ENCODE results near the gene STN1.

Gene STN1

DNA sequence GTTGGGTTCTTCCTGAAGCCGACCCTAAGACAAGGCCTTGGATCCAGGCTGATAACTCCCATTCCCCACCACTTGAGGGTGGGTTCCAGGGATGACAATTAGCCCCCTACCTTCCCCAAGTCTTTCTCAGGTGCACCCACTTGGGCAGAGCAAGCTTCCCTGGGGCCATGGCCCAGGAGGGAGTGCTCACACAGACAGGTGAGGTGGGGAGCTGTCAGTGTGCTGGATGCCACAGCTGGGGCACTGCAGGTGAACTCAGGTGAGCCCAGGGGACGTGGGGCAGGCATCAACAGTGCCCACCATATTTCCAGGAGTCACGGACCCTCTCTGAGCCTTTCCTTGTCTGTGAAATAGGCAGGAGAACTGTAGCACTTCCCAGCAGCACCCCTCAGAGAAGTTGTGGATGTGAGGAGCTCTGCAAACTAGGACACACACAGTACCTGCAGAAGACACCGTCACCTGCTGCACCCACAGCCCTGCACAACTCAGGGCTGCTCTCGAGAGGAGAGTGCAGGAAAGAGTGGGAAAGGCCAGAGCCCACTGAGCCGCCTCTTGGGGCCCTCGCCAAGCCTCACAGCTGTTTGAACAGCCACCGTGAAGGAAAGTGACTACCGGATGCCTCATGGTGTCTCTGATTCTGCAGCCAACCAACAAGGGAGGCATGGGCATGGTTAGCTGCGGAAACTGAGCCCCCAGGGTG is 80.5 kb downstream of the STN1 start:
- DNase-seq (ENCODE audit: low read depth, low spot score): no peak
- no peak overlapping the region for H3K4me3 ChIP-seq (ENCODE audit: low read length)

GRCh38 chr10:103836861-103837260 is 81.1 kb downstream of the STN1 start:
- no peak overlapping the region for H3K4me3 ChIP-seq (ENCODE audit: low read length)
- DNase-seq (ENCODE audit: low read depth, low spot score): peak; percentile 21

- no peak for DNase-seq (ENCODE audit: low read depth, low spot score)
- no peak overlapping the region for H3K4me3 ChIP-seq (ENCODE audit: low read length)
Measured at GRCh38 chr10:103836273-103836672, 81.7 kb downstream of the STN1 start.

DNA sequence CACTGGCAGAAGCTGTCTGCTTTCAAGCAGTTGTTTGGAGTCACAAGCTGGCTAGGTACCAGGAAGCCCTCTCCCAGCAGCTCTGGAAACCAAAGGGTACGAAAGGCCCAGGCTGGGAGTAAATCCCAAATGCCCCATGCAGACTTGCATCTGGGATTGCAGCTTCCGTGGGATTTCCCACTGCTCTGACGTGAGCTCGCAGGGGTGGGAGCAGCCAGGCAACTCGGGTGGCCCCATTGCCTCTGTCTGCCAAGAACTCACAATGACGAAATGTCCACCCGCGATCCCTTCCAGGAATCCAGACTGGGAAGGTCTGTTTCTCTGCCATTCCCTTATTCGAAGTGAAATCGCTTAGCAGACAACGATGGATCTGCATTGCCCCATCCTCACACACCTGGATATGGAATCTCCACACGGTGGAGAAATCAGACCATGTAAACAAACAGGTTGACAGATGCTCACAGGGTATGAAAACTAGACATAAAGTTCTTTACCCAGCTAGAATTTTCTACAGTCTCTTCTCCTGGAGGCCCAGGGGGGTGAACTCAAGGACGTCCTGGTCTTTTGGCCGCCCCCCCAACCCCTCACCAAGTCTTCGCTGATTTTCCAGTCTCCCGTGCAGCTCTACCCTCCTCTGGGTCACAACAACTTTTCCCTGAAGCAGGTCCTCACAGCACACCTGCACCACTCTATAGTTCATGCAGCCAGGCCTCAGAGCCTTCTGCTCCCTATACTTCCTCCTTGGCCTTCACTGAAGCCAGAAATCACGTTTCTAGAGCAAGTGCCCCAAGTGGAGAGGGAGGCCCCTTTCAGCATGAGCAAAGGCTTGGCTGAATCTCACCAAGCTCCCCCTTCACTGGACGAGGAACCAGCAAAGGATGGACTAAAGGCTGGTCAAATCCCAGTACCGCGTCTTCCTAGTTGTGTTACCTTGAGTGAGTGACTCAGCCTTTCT is 82.6 kb downstream of the STN1 start:
- H3K4me3 ChIP-seq (ENCODE audit: low read length): no peak overlapping the region
- DNase-seq (ENCODE audit: low read depth, low spot score): no peak

- no peak overlapping the region for H3K4me3 ChIP-seq (ENCODE audit: low read length)
- DNase-seq (ENCODE audit: low read depth, low spot score): no peak
Measured at GRCh38 chr10:103834436-103835095, 83.4 kb downstream of the STN1 start.

DNA sequence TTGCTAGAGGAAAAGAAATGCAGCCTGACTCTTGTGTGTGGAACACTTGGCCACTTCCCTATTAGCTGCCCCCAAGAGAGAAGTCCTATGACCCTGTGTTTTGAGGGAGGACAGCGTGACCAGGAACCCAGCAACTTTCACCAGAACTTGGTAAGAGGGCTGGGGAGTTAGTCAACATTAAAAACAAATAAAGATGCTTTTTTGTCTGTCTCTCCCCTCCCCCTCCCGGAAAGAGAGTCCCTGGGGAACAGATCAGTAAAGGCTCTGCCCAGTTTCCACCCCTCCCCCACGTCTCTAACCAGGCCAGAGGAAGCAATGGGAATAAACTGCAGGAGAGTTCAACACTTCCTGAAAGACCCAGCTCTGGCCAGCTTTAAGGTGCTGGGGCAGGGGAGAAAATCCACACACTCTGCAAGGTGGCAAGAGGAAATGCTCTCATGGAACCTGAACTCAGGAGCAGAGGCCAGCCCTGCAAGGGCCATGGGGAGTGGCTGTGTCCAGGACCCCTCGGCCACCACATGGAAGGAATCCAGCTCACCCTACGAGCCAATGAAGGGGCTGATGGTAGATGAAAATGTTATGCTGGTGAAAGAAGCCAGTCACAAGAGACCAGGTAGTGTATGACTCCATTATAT is 84.1 kb downstream of the STN1 start:
- DNase-seq (ENCODE audit: low read depth, low spot score): no peak
- no peak overlapping the region for H3K4me3 ChIP-seq (ENCODE audit: low read length)

DNA sequence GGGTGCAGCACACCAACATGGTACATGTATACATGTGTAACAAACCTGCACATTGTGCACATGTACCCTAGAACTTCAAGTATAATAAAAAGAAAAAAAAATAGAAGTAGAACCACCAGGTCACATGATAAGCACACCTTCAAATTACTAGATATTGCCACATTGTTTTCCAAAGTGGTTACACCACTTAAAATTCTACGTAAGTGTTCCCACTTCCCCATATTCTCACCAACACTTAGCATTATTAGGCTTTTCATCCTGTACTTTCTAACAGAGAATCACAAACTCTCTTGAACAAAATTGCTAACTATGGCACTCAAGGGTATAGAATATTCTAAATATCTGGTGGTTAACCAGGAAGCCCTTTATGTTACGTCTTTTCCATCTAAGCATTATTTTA is 85.2 kb downstream of the STN1 start:
- no peak for DNase-seq (ENCODE audit: low read depth, low spot score)

More for the DNA sequence above, 85.2 kb downstream of the STN1 start:
- H3K4me3 ChIP-seq (ENCODE audit: low read length): no peak overlapping the region
